K562 (cell line): Measurements from ENCODE around the gene DOK7. TPM values are rescaled to one million over a fixed set of nuclear protein-coding genes. Genes with fewer than 3 reads are reported as not detected.

Experiments used
- ATAC-seq: fragments of 200-7000 bp; cut with Tn5 transposase; 3 replicates; pipeline ENCODE4 v1.9.1; 2020; ENCODE audit warnings: moderate library complexity
- BruUV-seq: library from RNA; stranded (reverse); fragments of 400-500 nt; replicated peaks from 2 replicates; lab custom pipeline; 2021; lab: Mats Ljungman, UMichigan
- CTCF ChIA-PET: fragments of 300-600 bp; formaldehyde crosslinking; extraction: SDS; loops from one replicate; lab custom pipeline; 2021; ENCODE audit warnings: low intra/inter-chr PET ratio; lab: Yijun Ruan, JAX
- POLR2A ChIA-PET: fragments of 300-600, 350-650 bp; sonication (Branson Sonifier 250); formaldehyde crosslinking; extraction: SDS; loops from one replicate; lab custom pipeline; 2021; ENCODE audit warnings: antibody characterized with exemption, inconsistent platforms; lab: Yijun Ruan, JAX
- DNase-seq, 4 experiments: peaks; one replicate each; pipeline versions ENCODE4 v3.0.0 to v3.0.0-alpha.2; 2011 to 2018; ENCODE audit warnings: low spot score in 3 of 4, mixed read lengths in 3 of 4; ENCODE audit errors: extremely low read depth in 1 of 4
- FAIRE-seq: peaks from 2 replicates; lab custom pipeline; 2011; peaks lifted over from hg19 to GRCh38; lab: Jason Lieb, UNC
- H2AFZ ChIP-seq: 2 replicates; pipeline ENCODE4 v1.6.0; 2011; ENCODE audit warnings: low read depth, low read length, control low read depth, inconsistent platforms
- H3K27ac ChIP-seq: fragments of 200-600 bp; 3 replicates; pipeline ENCODE4 v1.8.0; 2011; ENCODE audit warnings: low read depth, mild to moderate bottlenecking, control low read depth, inconsistent platforms, low read length, moderate library complexity, mixed read lengths; ENCODE audit errors: extremely low read depth
- H3K27me3 ChIP-seq, 2 experiments: fragments of 300-600 bp in 1 of 2; 2 replicates in 1 of 2; 3 replicates in 1 of 2; pipeline versions ENCODE4 v1.6.0 to v1.8.0; 2011; ENCODE audit warnings: inconsistent platforms in 2 of 2, low read length in 2 of 2, mild to moderate bottlenecking in 1 of 2, mixed read lengths in 1 of 2, moderate library complexity in 1 of 2; ENCODE audit not compliant: control insufficient read depth in 2 of 2, insufficient read depth in 2 of 2
- H3K36me3 ChIP-seq: fragments of 300-600 bp; 3 replicates; pipeline ENCODE4 v1.8.0; 2011; ENCODE audit warnings: mild to moderate bottlenecking, low read length, inconsistent platforms; ENCODE audit not compliant: control insufficient read depth, insufficient read depth
- H3K4me1 ChIP-seq, 2 experiments: fragments of 200-600 bp in 1 of 2; replicated peaks in 1 of 2; 2 replicates in 1 of 2; 3 replicates in 1 of 2; pipeline versions ENCODE4 v1.5.1 to v1.8.0; 2011; ENCODE audit warnings: inconsistent platforms in 2 of 2, low read length in 2 of 2, mild to moderate bottlenecking in 1 of 2, mixed read lengths in 1 of 2, moderate library complexity in 1 of 2; ENCODE audit not compliant: control insufficient read depth in 2 of 2, insufficient read depth in 2 of 2
- H3K4me2 ChIP-seq: 2 replicates; pipeline ENCODE4 v1.6.1; 2011; ENCODE audit warnings: low read length, control low read depth, inconsistent platforms, mixed read lengths; ENCODE audit not compliant: insufficient read depth
- H3K4me3 ChIP-seq: fragments of 200-600 bp; sonication (generic), shearing (Covaris generic); 2 replicates; pipeline ENCODE4 v1.5.1; 2016; ENCODE audit warnings: control low read depth, inconsistent platforms
- H3K79me2 ChIP-seq: fragments of 200-600 bp; 3 replicates; pipeline ENCODE4 v1.8.0; 2011; ENCODE audit warnings: low read length, inconsistent platforms; ENCODE audit not compliant: control insufficient read depth, insufficient read depth
- H3K9ac ChIP-seq, 2 experiments: 2 replicates each; pipeline versions ENCODE4 v1.6.0 to v1.6.1; 2011; ENCODE audit warnings: low read depth in 2 of 2, low read length in 2 of 2, control low read depth in 1 of 2, inconsistent platforms in 1 of 2, mild to moderate bottlenecking in 1 of 2, mixed read lengths in 1 of 2; ENCODE audit not compliant: insufficient read depth in 1 of 2
- H3K9me1 ChIP-seq: one replicate; pipeline ENCODE4 v1.6.0; 2011; ENCODE audit warnings: inconsistent platforms, mild to moderate bottlenecking, low read length, moderate library complexity; ENCODE audit not compliant: control insufficient read depth, insufficient read depth
- H3K9me3 ChIP-seq: replicated peaks from 2 replicates; pipeline ENCODE4 v1.5.1; 2011; ENCODE audit warnings: low read depth, low read length, inconsistent platforms; ENCODE audit not compliant: control insufficient read depth, insufficient read depth
- H4K20me1 ChIP-seq: replicated peaks from 2 replicates; pipeline ENCODE4 v1.6.1; 2011; ENCODE audit warnings: low read length, inconsistent platforms, mixed read lengths; ENCODE audit not compliant: control insufficient read depth, insufficient read depth
- POLR2G ChIP-seq: fragments of 200-400 bp; formaldehyde crosslinking; IDR thresholded peaks from 2 replicates; pipeline ENCODE4 v1.6.1; 2017; ENCODE audit warnings: low read depth, mild to moderate bottlenecking, antibody characterized with exemption, low read length, moderate library complexity
- ZNF444 ChIP-seq: fragments of 250-450 bp; sonication (Bioruptor Pico); IDR thresholded peaks from 2 replicates; pipeline ENCODE4 v1.4.0; 2020; ENCODE audit warnings: mild to moderate bottlenecking, moderate library complexity
- whole genome bisulfite sequencing: fragments of 100-300 bp; shearing (Covaris generic); methylation state at CpG from one replicate; pipeline ENCODE4 v1.1.6; 2016; ENCODE audit warnings: low coverage, mixed read lengths; ENCODE audit not compliant: insufficient coverage; ENCODE audit errors: missing lambda C conversion rate; 5-methylcytosine and 5-hydroxymethylcytosine counted together
- in situ Hi-C: fragments of 300-500 bp; cut with MboI; formaldehyde crosslinking; loops from 4 replicates; pipeline ENCODE4 v1.15.0; 2018; ENCODE audit warnings: inconsistent platforms, mixed read lengths
- intact Hi-C: fragments of 100-400 bp; cut with micrococcal nuclease; formaldehyde crosslinking; loops from 2 replicates; pipeline ENCODE4 v1.14.2; 2022
- polyA plus RNA-seq, 8 experiments: library from polyadenylated mRNA; depleted of rRNA in 4 of 8; stranded (reverse) in 5 of 8; unstranded in 3 of 8; fragments of >200 nt; fragmentation: Nextera tagmentation in 2 of 8; fragmentation: Illumina TruSeq in 1 of 8; extraction: Ambion mirVana in 2 of 8; extraction: Trizol in 1 of 8; gene quantifications; 2 replicates each; pipeline versions ENCODE4 v1.2.1 to v1.2.3, GENCODE V29; 2011 to 2014; ENCODE audit warnings: inconsistent platforms in 1 of 8, missing spikeins in 1 of 8
- total RNA-seq, 7 experiments: library from RNA; depleted of rRNA in 6 of 7; stranded (reverse); fragments of >200 nt in 6 of 7; fragmentation: Illumina TruSeq in 2 of 7; extraction: Trizol in 2 of 7; gene quantifications; 2 replicates each; pipeline versions ENCODE4 v1.2.1 to v1.2.3, GENCODE V29; 2011 to 2021; ENCODE audit warnings: low replicate concordance in 1 of 7

Gene DOK7
- total and polyA plus RNA-seq, 9 of the 15 experiments (the other 6 are each of a cell fraction or from before 2014, with no cell fraction given) = not detected

- FAIRE-seq (no peak), DNase-seq (no peak), ATAC-seq (no peak)
- TF ChIP-seq POLR2G (0 out of 2 replicates have a peak, but pooled peaks have one; percentile 37), ZNF444 (CRISPR knock-in tag) (no peak)
- Histone ChIP-seq H3K27me3 (no peaks in the 10 kb centered on the region), H3K27ac (no peak overlapping the region), H3K4me2 (no peak overlapping the region), H3K4me3 (no peak overlapping the region), H3K9me1 (no peaks in the 10 kb centered on the region), H4K20me1 (peaks cover 7% of the 10 kb centered on the region; the same call in 1 of the 2 replicates), H3K4me1 (peaks cover 0 to 23% of the 10 kb centered on the region in 2 experiments; a peak in 2 of 5 replicates), H3K79me2 (no peaks in the 10 kb centered on the region), H3K9me3 (no peaks in the 10 kb centered on the region), H3K9ac (no peak overlapping the region; a peak in 1 of 4 replicates), H3K36me3 (peaks cover 88% of the 10 kb centered on the region; the same call in 2 of the 3 replicates), H2AFZ (no peak overlapping the region)
- WGBS = 94% methylated on average over 30 of the region's 31 CpGs
- BruUV-seq = no TSS peak
- CTCF ChIA-PET = no interaction called here
- POLR2A ChIA-PET = interaction anchor here (0.6 kb wide), 1 partner anchor 11 kb away, joined by 3 read pairs; no protein-coding TSS in a partner anchor
- intact Hi-C loops = no loop called here
- in situ Hi-C loops = no loop called here
These were observed 57.9 kb downstream of the DOK7 start for GRCh38 chr4:3520796-3521600.
